ENCODE data around the gene MCM10. TPM values are rescaled to one million over a fixed set of nuclear protein-coding genes. Genes with fewer than 3 reads are reported as not detected.

MCM10 gene
- total RNA-seq, 1 donor from 2014 or later: 16.2 TPM

DNA sequence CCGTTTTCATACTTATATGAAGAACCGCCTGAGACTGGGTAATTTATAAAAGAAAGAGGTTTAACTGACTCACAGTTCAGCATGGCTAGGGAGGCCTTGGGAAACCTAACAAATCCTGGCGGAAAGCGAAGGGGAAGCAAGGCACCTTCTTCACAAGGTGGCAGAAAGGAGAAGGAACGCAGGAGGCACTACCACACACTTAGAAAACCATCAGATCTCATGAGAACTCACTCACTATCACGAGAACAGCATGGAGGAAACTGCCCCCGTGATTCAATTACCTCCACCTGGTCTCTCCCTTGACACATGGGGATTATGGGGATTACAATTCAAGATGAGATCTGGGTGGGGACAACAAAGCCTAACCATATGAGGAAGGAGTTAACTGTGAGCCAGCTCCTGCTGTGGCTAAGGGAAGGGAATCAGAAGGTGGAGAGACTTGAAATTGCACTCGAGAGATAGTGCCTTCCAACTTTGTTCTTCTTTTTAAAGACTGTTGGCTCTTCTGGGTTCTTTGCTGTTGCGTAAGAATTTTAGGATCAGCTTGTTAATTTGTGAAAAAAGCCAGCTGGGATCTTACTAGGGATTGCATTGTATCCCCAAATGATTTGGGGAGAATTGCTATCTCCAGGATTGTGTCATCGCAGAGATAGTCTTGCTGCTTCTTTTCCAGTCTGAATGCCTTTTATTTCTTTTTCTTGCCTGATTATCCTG lies 40.4 kb upstream of the MCM10 start:
- no peak overlapping the region for H3K4me3 ChIP-seq (ENCODE audit: low read depth, low read length)
- TF ChIP-seq, protein P1, sequence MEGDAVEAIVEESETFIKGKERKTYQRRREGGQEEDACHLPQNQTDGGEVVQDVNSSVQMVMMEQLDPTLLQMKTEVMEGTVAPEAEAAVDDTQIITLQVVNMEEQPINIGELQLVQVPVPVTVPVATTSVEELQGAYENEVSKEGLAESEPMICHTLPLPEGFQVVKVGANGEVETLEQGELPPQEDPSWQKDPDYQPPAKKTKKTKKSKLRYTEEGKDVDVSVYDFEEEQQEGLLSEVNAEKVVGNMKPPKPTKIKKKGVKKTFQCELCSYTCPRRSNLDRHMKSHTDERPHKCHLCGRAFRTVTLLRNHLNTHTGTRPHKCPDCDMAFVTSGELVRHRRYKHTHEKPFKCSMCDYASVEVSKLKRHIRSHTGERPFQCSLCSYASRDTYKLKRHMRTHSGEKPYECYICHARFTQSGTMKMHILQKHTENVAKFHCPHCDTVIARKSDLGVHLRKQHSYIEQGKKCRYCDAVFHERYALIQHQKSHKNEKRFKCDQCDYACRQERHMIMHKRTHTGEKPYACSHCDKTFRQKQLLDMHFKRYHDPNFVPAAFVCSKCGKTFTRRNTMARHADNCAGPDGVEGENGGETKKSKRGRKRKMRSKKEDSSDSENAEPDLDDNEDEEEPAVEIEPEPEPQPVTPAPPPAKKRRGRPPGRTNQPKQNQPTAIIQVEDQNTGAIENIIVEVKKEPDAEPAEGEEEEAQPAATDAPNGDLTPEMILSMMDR (conservative IDR thresholded peaks at IDR 0.05; ENCODE audit: low read depth, low read length): no peak
- DNase-seq (ENCODE audit: low read depth): no peak

DNA sequence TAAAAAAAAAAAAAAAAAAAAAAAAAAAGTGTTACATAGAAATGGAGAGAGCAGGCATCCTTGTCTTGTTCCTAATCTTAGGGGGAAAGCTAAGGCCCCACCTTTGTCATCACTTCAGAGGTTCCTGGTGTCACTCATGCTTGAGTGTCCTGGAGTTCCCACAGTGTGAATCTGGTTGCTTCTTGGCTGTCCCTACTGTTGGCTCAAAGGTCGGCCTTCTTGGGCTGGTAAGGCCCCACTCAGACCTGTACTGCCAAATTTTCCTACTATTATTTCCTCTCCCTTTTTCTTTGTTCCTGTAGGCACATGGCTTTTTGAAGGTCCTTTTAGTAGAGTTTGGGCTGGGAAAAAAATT lies 39.9 kb upstream of the MCM10 start:
- DNase-seq (ENCODE audit: low read depth): no peak
- TF ChIP-seq, protein P1 (conservative IDR thresholded peaks at IDR 0.05; ENCODE audit: low read depth, low read length): no peak
- H3K4me3 ChIP-seq (ENCODE audit: low read depth, low read length): no peak overlapping the region

DNA sequence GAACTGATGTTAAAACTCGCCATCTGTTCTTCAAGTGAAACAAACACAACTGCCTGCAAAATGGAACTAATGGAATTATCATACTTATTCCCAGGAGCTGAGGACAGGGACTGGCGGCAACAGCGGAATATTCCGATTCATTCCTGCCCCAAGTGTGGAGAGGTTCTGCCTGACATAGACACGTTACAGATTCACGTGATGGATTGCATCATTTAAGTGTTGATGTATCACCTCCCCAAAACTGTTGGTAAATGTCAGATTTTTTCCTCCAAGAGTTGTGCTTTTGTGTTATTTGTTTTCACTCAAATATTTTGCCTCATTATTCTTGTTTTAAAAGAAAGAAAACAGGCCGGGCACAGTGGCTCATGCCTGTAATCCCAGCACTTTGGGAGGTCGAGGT lies 24.7 kb upstream of the MCM10 start:
- DNase-seq (ENCODE audit: low read depth): no peak
- TF ChIP-seq, protein P1 (conservative IDR thresholded peaks at IDR 0.05; ENCODE audit: low read depth, low read length): no peak
- H3K4me3 ChIP-seq (ENCODE audit: low read depth, low read length): no peak overlapping the region

GRCh38 chr10:13139150-13139549 lies 22.2 kb upstream of the MCM10 start:
- DNase-seq (ENCODE audit: low read depth): no peak
- TF ChIP-seq, protein P1 (conservative IDR thresholded peaks at IDR 0.05; ENCODE audit: low read depth, low read length): no peak
- no peak overlapping the region for H3K4me3 ChIP-seq (ENCODE audit: low read depth, low read length)

DNA sequence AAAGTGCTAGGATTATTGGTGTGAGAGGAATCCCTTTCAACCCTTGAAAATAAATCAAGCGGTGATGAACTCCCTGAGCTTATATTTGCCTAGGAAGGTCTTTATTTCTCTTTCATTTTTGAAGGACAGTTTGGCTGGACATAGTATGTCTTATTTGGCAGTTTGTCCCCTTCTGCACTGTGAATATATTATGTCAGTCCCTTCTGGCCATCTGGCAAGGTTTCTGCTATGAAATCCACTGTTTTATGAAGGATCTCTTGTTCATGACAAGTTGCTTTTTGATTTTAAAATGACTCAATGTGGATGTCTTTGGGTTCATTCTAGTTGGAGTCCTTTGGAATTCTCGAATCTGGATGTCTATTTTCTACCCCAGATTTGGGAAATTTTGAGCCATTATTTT lies 21.7 kb upstream of the MCM10 start:
- DNase-seq (ENCODE audit: low read depth): no peak
- no peak overlapping the region for H3K4me3 ChIP-seq (ENCODE audit: low read depth, low read length)
- TF ChIP-seq, protein P1 (conservative IDR thresholded peaks at IDR 0.05; ENCODE audit: low read depth, low read length): no peak

DNA sequence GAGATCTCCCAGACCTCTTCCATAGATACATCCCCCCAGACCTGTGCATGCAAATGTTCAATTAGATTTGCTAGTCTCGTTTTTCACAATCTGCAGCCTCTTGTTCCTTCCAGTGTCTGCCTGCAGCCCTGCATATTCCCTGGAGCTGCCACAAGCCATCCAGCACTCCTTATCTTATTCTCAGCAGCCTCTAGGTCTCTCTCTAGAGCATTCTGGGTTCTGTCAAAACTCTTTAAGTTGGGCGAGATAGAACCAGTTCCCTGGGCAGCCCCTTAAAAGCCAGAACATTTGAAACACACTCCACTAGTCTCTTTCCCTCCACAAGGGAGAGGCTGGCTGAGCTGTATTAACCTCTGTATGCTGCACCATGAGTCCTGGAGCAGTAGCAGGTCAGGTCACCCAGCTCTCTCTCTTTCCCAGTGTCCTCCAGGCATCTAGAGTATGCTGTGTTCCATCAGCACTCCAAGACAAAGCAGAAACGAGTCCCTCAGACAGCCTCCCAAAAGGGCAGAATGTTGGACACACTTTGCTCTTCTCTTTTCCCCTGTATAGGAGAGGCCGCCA lies 20.6 kb upstream of the MCM10 start:
- no peak for DNase-seq (ENCODE audit: low read depth)
- TF ChIP-seq, protein P1 (conservative IDR thresholded peaks at IDR 0.05; ENCODE audit: low read depth, low read length): no peak
- no peak overlapping the region for H3K4me3 ChIP-seq (ENCODE audit: low read depth, low read length)

DNA sequence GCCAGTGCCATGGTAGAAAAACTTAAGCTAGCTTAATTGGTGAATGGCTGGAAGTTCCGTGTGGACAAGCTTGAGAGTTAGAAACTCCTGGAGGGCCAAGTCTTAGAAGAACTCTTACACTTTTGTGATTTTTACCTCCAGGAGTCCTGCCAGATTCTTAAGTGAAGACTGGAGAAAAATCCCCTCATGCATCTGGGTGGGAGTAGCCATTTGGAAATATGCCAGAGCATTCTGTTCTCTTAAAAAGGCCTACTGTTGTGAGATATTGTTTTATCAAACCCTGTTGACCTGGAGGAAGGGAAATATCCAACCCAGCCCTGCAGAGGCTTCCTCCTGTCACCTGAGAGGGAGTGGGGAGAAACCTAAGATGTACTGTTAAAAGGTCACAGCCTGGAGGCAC lies 17.6 kb upstream of the MCM10 start:
- no peak overlapping the region for H3K4me3 ChIP-seq (ENCODE audit: low read depth, low read length)
- no peak for DNase-seq (ENCODE audit: low read depth)
- TF ChIP-seq, protein P1 (conservative IDR thresholded peaks at IDR 0.05; ENCODE audit: low read depth, low read length): no peak

All from epithelial cell of proximal tubule (primary cell).